HG03354 (cell line): ENCODE results near the gene KRT3.

Experiments used
- ATAC-seq: cut with Tn5 transposase; IDR thresholded peaks from one replicate; pipeline ENCODE4 v1.9.1; 2021; ENCODE audit warnings: mild to moderate bottlenecking; ENCODE audit not compliant: unreplicated experiment, poor library complexity, severe bottlenecking

KRT3 gene

DNA sequence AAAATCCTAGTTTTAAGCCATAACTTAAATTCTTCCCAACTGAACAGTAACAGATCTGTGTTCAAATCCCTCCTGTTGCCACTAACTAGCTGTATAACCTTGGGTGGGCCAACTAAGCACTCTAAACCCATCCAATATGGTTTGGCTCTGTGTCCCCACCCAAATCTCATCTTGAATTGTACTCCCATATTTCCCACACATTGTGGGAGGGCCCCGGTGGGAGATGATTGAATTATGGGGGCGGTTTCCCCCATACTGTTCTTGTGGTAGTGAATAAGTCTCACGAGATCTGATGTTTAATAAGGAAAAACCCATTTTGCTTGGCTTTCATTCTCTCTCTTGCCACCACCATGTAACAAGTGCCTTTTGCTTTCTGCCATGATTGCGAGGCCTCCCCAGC, 19.2 kb upstream of the KRT3 start:
- ATAC-seq: no peak

DNA sequence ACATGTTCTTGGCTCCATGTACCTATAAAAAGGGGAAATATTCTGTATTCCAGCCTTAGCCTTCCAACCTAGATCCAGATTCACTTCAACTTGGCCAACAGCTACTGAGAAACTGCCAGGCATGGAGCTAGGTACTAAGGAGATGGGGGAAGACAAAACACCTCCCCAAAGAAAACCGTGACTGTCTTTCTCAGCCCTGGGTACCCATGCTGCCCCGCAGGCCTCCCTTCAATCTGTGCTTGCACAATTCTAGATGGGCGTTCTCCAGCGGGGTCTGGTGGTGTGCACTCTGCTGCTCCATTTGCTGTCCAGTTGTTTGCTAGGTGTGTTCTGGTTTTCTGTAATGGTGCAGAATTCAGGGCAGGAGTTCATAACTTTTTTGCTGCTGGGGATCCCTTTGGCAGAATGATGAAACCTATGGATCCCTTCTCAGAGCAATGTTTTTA, 18.8 kb upstream of the KRT3 start:
- no peak for ATAC-seq

DNA sequence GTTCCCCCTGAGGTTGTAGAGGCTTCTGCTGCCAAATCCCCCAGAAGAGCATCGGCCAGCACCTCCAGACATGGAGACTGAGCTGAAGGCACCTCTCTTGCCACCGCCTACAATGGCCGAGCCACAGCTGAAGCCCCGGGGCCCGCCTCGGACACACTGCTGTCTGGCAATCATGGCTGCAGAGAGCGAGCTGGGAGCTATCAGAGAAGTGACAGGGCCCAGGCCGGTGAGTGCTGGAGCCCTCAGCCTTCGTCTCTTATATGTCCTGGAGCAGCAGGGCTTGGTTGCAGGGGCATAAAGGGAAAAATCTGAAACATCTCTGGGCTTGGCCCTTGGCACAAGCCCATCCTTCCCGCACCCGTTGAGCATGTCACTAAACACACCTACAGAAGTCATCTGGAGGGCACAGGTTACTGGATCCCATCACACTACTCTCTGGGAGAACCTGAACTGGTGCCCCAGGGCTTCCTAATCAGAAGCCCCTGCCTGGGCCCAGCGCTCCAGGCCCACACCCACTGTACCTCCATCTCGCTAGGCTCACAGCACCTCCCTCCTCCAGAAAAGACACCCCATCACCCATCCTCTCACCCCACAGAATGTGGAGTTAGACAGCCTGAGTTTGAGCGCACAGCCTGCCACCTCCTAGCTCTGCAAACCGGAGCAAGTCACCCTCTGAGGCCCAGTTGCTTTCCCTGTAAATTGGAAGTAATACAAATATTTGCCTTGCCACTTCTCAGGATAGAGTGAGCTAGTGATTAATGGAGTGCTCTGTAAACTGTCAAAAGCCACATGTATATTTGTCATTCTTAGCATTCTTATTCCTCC, 18.2 kb upstream of the KRT3 start, which contains the start of gene KRT4:
Gene KRT4, minus strand, starts transcription at position 232 of the 825 bp plus-strand sequence. Its CDS starts 58 bp downstream, at position 174.
- no peak for ATAC-seq

DNA sequence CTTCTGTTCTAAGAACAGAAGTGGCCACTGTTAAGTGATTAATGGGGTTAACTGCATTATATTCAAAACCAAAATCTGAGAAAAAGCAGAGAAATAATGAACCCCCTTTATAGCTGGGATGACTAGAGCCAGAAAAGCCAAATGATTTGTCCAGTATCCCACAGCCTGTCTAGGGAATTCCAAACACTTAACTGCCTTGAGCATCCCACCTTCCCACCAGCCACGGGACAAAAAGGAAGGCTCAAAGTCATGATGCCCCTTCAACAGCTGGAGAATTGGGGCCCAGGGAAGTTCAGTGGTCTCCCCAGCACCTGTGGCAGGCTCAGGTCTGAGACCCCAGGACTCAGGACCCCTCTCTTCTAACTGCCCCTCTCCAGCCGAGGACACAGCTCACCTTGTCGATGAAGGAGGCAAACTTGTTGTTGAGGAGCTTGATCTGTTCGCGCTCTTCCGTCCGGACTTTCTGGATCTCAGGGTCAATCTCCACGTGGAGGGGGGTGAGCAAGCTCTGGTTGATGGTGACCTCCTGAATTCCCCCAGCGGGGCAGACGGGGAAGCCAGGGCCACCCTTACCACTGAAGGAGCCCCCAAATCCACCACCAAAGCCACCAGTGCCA, 17.4 kb upstream of the KRT3 start:
- ATAC-seq: no peak

DNA sequence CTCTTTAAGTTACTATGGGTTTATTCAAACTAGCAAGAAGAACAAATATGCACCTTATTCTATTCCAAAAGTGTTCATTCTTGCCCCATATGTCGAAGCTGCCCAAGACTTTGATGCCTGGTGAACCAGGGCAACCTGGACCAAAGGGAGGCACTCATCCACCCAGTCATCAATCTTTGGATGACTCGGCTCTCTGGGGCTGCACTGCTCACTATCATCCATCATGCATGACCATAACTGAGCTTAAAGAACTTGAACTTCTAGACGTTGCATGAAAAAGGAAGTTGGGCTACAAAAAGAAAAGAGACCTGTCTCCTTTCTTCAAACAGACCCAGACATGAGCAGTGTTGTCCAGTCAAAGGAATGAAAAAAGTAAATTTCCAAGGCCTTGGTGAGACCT, 16.8 kb upstream of the KRT3 start:
- ATAC-seq: no peak

DNA sequence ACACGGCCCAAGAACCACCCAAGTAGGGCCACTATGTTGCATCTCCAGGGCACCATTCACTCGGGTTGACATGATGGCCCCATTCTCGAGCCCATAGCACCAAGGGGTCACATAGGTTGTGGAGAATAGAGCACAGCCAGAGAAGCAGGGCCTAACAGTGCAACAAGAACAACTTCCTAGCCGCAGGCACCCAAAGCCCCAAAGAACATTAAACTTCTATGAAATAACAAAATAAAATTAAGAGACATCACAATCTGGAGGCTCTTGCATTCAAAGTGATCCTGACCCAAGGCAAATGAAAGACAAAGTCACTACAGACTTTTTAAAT, 16.1 kb upstream of the KRT3 start:
- ATAC-seq: no peak

DNA sequence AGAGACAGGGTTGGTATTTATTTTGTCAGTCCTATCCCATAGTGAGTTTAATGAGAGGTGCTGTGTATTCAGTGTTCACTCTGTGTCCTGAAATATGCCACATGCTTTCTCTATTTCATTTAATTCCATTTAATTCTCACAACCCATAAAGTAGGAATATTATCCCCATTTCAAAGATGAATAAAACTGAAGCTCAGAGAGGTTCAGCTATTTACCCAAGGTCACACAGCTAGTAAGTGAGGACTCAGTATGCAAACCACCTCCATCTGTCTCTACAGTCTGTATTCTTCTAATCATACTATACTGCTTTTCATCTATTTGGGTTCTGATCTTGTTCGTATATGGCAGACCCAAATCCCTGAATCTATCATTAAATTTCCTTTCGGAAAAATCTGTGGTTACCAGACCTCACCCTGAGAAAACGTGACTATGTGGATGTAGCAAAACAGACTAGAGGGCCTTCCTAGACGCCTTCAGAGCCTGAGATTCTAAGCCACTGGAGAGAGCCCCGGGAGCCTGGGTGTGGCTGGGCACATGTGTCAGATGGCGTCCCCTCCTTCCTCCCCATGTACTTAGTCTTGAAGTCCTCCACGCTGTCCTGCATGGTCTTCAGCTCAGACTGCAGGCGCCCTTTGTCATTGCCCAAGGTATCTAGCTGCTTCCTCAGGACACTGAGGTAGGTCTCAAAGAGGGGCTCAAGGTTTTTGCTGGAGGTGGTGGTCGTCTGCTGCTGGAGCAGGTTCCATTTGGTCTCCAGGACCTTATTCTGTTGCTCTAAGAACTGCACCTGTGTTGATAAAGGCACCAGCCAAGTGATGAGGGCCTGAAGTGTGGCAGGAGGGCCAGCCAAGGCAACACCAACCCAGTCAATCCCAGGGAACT, 15.5 kb upstream of the KRT3 start:
- ATAC-seq: no peak

DNA sequence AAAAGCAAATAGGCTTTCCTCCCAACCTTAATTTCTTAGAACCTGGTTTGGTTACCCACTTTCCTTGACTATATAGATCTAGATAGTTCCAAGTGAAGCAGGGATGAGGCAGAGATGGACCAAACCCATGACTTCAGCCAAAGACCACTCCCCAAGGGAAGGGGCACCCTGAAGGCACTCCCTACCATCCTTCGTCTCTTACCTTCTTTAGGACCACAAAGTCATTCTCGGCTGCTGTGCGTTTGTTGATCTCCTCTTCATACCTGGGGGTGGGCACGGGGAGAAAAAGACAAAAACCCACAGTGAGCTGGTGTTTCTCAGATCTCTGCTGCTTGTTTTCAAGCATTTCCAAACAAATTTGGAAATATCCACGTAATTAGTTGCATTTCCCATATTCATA, 14.6 kb upstream of the KRT3 start:
- no peak for ATAC-seq

DNA sequence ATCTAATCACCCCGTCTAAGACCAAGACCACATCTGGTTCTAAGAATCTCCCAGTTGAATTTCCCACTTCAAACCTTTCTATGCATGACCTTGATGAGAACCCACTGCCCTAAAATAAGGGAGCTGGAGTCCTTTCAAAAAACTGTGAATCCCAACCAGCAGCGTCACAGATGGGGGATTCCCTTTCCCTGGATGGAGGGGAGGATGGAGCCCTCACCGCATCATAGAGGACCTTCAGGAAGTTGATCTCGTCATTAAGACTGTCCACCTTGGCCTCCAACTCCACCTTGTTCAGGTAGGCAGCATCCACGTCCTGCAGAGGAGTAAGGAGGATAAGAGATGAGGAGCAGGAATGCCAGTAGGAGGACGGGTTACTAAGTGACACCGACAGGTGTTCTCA, 13.2 kb upstream of the KRT3 start:
- no peak for ATAC-seq

DNA sequence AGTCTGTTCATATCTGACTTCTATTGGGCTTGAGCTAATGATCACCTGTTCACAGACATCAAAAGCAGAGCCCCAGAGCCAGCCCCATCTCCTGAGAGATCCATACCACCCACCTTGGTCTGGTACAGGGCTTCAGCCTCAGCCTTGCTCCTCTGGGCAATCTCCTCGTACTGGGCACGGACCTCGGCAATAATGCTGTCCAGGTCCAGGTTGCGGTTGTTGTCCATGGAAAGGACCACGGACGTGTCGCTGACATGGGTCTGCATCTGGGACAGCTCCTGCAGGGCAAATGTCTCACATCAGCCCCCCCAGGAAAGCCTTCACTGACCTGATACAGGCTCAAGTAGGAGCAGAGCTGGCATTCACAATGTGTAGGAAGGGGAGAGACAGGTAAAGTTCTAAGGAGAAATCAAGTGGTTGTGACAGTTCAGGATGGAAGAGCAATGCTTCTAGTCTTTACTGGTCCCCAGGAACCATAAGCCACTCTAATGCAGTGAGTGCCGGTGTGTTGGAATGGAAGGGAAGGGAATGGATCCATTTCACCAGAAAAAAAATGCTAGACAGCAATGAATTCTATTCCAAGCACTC, 12.8 kb upstream of the KRT3 start:
- no peak for ATAC-seq

DNA sequence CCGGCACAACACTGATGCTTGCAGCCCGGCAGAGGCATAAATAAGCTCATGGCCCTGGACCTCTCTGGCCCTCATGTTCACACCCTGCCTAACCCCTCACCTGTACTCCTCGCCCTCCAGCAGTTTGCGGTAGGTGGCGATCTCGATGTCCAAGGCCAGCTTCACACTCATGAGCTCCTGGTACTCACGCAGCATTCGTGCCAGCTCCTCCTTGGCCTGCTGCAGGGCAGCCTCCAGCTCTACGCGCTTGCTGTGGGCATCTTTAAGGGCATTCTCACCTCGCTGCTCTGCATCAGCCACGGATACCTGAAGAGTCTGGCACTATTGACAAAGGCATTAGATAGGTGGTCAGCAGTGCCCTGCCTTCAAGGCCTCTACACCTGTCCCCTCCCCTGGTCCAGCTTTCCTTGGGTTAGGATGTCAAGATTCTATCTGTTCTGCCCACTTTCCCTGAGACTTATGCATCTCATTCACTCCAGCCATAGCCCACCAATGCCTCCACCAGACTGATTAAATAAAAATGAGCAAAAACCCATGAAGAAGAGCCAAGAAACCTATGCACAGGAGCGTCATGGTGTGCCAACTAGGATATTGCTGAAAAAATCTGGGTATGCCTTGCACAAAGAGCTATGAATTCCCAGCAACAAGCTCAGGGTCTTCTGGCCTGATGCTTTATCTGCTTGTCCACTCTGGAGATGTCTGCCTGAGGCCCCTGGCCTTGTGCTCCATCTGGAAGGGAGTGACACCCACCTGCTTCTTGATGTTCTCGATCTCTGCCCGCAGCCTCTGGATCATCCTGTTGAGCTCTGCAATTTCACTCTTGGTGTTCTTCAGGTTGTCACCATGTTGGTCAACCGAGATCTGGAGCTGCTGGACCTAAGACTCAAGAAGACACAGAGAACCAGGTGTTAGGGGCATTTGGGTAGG, 11.9 kb upstream of the KRT3 start:
- ATAC-seq: no peak

DNA sequence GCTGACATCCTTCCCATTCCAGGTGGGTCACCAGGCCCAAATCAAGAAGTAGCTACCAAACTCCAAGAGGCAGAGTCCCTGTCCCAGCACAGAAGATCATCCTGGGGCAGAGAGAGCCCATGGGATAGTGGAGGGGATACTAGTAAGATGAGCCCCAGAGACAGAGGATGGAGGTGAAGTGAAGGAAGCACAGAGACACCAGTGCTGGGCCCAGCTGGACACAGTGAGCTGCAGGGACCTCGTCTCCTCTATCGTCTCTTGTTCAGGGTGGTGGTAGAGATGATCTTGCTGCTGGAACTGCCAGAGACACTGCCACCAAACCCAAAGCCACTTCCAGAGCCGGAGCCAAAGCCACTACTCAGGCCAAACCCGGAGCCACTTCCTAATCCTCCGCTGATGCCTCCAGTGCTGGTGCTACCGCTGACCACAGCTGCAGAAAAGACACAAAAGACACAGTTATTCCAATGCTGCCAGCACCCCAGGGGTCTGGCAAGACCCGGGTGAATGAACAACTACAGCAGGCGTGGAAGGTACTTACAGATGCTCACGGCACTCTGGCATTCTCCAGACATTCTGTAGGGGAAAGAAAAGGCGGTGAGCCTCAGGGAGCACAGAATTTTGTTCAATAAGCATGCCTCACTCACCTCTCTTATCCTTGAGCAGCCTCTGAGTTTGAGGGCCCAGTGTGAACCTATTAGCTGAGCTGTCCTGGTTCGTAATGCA, 11.1 kb upstream of the KRT3 start:
- no peak for ATAC-seq

DNA sequence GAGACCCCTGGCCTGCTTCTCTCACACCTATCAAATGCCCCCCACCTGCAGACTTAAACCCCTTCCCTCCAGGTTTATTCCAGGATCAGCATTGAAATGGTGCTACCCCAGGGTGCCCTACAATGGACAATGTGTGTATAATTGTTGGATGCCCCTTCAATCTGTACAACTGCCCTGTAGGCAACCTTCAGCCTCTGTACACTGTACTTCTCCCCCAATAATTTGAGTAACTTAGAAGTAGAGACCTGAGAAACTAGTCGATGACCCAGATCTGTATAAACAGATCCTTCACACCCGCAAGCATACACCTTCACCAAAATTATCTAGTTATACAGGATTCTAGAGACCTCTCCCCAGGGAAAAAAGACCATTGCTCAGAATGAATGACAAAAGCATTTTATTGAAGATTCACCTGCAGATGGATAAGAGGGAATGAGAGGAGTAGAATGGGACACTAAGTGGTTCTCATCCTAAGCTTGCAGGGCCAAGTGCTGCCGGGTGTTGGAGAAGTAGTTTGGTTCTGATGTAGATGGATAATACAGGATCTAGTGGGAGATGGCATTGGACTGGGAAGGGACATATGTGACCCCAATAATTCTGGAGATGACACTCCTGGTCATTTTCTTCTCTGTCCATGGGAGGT, 10.4 kb upstream of the KRT3 start:
- ATAC-seq: no peak

DNA sequence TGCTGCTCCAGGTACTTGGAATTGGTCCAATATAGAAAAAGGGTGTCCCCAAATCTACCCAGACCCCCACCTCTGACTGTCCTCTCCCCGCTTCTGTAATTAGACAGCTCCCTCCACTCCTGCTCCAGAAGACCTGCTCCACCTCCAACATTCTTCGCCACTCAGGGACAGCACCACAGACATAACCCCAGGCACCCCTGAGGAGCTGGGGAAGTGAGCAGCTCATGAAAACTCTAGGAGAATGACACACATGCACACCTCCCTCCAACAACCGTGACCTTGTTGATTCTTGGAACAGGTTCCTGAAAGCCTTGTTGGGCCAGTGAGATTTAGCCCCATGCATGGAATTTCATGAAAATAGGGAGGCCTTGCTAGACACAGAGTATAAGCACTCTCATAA, 9.8 kb upstream of the KRT3 start:
- no peak for ATAC-seq

DNA sequence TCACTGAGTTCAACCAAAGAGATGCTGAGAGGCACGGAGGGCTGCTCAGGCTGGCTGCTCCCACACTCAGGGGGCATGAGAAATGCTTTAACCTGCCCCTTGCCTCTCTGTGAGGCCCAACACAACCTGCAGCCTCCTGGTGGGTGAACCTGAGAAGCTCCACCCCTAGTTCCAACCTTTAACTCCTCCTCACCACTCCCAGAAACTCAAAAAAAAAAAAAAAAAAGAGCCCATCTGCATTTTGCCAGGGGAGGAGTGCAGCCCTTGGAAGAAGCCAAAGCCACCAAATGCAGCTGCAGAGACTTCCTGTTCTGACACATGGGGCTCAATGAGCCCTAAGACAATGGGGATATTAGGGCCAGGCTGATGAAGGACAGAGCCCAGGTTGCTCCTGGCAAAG, 9.1 kb upstream of the KRT3 start:
- no peak for ATAC-seq

DNA sequence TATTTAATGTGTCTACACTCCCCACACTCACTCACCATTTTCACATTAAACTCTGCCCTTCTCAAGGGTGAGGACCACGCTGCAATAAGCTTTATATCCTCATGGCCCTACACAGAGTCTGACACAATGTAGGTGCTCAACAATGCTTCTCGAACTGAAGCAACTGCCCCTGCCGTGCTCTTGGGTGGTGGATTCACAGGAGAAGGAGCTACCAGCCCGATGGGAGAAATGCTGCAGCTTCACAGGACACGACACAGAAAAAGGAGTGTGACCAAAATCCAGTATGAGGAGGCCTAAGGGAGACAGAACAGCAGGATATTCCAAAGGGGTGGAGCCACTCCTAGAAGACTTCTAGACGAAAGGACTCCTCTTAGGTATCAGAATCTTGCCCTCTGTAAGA, 6.5 kb upstream of the KRT3 start:
- no peak for ATAC-seq

DNA sequence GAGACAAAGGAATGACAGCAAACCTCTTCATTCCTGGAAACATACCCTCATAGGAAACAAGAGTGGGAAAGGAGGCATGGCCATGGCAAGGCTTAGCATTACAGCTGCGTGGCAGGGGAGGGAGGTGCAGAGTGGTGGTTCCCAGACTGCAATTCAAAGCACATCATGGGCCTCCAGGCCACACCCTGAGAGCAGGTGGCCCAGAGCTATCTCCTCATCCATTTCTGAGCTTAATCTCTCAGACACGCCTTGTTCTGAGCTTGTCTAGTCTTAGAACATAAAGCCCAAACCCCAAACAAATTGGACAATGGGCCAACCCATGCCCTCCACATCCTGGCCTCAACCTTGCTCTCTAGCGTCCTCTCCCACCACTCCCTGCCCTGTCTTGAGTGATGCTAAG, 5.9 kb upstream of the KRT3 start:
- no peak for ATAC-seq

DNA sequence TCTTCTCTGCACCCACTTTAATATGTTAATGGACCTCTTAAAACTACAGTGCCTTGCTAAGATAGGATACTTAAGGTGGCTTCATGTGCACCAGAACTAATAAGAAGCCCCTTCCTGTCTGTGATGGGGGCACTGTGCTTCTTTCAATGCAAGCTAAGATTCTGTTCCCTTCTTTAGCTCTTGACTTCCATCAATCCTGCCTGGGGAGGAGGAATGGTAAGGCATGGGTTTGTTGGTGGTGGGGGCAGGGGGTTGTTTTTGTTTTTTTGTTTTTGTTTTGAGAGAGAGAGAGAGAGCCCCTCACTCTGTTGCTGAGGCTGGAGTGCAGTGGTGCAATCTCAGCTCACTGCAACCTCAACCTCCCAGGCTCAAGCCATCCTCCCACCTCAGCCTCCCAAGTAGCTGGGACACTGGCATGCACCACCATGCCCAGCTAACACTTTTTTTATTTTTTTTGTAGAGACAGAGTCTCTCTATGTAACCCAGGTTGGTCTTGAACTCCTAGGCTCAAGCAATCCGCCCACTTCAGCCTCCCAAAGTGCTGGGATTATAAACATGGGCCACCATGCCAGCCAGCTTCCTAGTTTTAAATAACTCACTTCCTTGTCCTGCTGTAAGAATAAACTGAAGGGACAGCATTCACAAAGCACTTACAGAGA, 4.5 kb upstream of the KRT3 start:
- ATAC-seq: no peak
